ENCODE results near the gene CCDC71.

The CCDC71 gene

DNA sequence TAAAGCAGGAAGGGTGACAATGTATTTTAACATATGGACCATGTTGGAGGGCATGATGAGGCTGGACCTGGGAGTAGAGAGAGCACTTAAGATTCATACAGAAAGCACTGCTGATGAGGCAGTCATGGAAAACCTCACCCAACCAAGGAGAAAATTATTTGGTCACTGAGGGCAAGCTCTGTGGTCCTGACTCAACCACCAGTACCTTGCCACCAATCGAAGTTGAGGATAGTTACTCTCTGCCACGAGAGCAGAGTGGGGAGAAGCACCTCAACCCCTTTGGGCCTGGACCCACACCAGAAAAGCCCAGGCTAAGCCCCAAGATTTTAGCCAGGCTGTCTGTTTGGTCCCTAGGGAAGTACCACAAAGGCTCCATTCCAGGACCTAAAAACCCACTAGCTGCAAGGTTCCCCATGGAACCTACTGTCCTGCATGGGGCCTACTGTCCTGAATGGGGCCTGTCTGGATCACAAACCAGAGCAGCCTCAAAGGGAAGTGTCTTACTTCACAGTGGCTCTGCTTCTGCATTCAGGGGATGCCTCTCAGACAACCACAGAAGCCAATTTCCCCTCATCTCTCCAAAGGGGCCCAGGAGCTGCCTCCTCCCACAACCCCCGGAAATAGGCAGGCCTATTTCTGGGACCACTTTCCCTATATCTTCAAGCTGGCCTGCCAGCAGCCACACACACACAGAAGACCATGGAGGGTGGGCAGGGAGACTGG is 4.2 kb downstream of the CCDC71 start:
- Histone ChIP-seq H3K4me3 (ENCODE audit: low read length) (no peak overlapping the region), H3K9ac (ENCODE audit: low read length) (no peak overlapping the region), H3K27me3 (replicated peaks; ENCODE audit: insufficient read depth, low read length) (no peaks in the 10 kb centered on the region), H4K20me1 (ENCODE audit: insufficient read depth, low read length) (no peaks in the 10 kb centered on the region), H3K36me3 (replicated peaks; ENCODE audit: insufficient read depth, low read length) (no peaks in the 10 kb centered on the region; the same call in 1 of the 2 replicates), H3K9me3 (replicated peaks; ENCODE audit: insufficient read depth, low read length) (no peaks in the 10 kb centered on the region), H3K79me2 (ENCODE audit: low read length) (peaks cover 15% of the 10 kb centered on the region), H2AFZ (ENCODE audit: low read length) (no peak overlapping the region), H3K9me2 (replicated peaks; ENCODE audit: insufficient read depth, low read length) (no peaks in the 10 kb centered on the region), H3F3A (ENCODE audit: insufficient read depth, low read length) (0 out of 2 replicates have a peak, but pooled peaks cover 3% of the 10 kb centered on the region), H3K4me2 (ENCODE audit: low read depth, low read length) (no peak overlapping the region), H3K4me1 (ENCODE audit: low read length) (peaks cover 5% of the 10 kb centered on the region; the same call in 1 of the 2 replicates), H3K27ac (ENCODE audit: low read length) (no peak overlapping the region)
- DNase-seq, result no peak
- TF ChIP-seq CTCF (IDR thresholded peaks at IDR 0.05; ENCODE audit: low read length) (no peak), EZH2phosphoT487 (IDR thresholded peaks at IDR 0.05; ENCODE audit: low read length) (no peak), EZH2 (optimal IDR thresholded peaks at IDR 0.05; ENCODE audit: low read depth, low read length) (no peak)

- H3K4me1 ChIP-seq (ENCODE audit: low read length), result no peaks in the 10 kb centered on the region
- no peaks in the 10 kb centered on the region for H4K20me1 ChIP-seq (ENCODE audit: insufficient read depth, low read length)
- DNase-seq, result no peak
- H3K9me2 ChIP-seq (replicated peaks; ENCODE audit: insufficient read depth, low read length), result no peaks in the 10 kb centered on the region
- 0 out of 2 replicates have a peak, but pooled peaks cover 3% of the 10 kb centered on the region for H3F3A ChIP-seq (ENCODE audit: insufficient read depth, low read length)
- H3K4me3 ChIP-seq (ENCODE audit: low read length), result no peak overlapping the region
- H3K9me3 ChIP-seq (replicated peaks; ENCODE audit: insufficient read depth, low read length), result no peaks in the 10 kb centered on the region
- TF ChIP-seq EZH2phosphoT487 (IDR thresholded peaks at IDR 0.05; ENCODE audit: low read length) (no peak), EZH2 (optimal IDR thresholded peaks at IDR 0.05; ENCODE audit: low read depth, low read length) (no peak), CTCF (IDR thresholded peaks at IDR 0.05; ENCODE audit: low read length) (no peak)
- H3K4me2 ChIP-seq (ENCODE audit: low read depth, low read length), result no peak overlapping the region
- H3K27me3 ChIP-seq (replicated peaks; ENCODE audit: insufficient read depth, low read length), result no peaks in the 10 kb centered on the region
- no peak overlapping the region for H3K27ac ChIP-seq (ENCODE audit: low read length)
- H3K36me3 ChIP-seq (replicated peaks; ENCODE audit: insufficient read depth, low read length), result no peaks in the 10 kb centered on the region; the same call in 1 of the 2 replicates
- no peak overlapping the region for H2AFZ ChIP-seq (ENCODE audit: low read length)
- H3K9ac ChIP-seq (ENCODE audit: low read length), result no peak overlapping the region
- H3K79me2 ChIP-seq (ENCODE audit: low read length), result peaks cover 12% of the 10 kb centered on the region
Observed at GRCh38 chr3:49161197-49161596, 4.9 kb downstream of the CCDC71 start.

DNA sequence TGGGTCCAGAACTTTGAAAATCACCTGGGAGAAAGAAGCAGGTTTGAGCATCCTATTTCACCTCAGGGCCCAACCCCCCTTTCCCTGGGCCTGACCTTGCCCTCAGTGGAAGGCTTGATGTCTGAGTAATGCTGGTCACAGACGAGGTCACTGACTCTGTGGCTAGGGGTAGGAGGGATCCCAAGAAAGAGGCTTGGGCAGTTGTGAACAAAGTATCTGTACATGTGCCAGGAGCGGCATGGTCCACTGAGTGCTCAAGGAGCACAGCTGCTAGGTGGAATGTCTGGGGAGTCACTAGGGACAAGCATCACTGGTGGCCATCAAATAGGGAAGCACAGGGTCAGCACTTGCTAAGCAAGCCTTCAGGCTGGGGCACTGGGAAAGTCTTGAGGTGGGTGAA is 7.3 kb downstream of the CCDC71 start:
- H3K9me2 ChIP-seq (replicated peaks; ENCODE audit: insufficient read depth, low read length), result no peaks in the 10 kb centered on the region
- no peak overlapping the region for H3K4me2 ChIP-seq (ENCODE audit: low read depth, low read length)
- no peaks in the 10 kb centered on the region for H4K20me1 ChIP-seq (ENCODE audit: insufficient read depth, low read length)
- H3F3A ChIP-seq (ENCODE audit: insufficient read depth, low read length), result no peaks in the 10 kb centered on the region
- H3K36me3 ChIP-seq (replicated peaks; ENCODE audit: insufficient read depth, low read length), result no peaks in the 10 kb centered on the region; the same call in 1 of the 2 replicates
- no peaks in the 10 kb centered on the region for H3K4me1 ChIP-seq (ENCODE audit: low read length)
- H3K4me3 ChIP-seq (ENCODE audit: low read length), result no peak overlapping the region
- H3K27me3 ChIP-seq (replicated peaks; ENCODE audit: insufficient read depth, low read length), result no peaks in the 10 kb centered on the region
- no peak for DNase-seq
- no peaks in the 10 kb centered on the region for H3K9me3 ChIP-seq (replicated peaks; ENCODE audit: insufficient read depth, low read length)
- no peaks in the 10 kb centered on the region for H3K79me2 ChIP-seq (ENCODE audit: low read length)
- no peak overlapping the region for H3K27ac ChIP-seq (ENCODE audit: low read length)
- H3K9ac ChIP-seq (ENCODE audit: low read length), result no peak overlapping the region
- TF ChIP-seq EZH2phosphoT487 (IDR thresholded peaks at IDR 0.05; ENCODE audit: low read length) (no peak), CTCF (IDR thresholded peaks at IDR 0.05; ENCODE audit: low read length) (no peak), EZH2 (optimal IDR thresholded peaks at IDR 0.05; ENCODE audit: low read depth, low read length) (no peak)
- H2AFZ ChIP-seq (ENCODE audit: low read length), result no peak overlapping the region
